Stimulated activated CD4-positive, alpha-beta T cell treated with anti-CD3 and anti-CD28 coated beads, Interleukin-1b, Interleukin-23, amount 100 ng/mL, for 24 hours (primary cell): ENCODE results near the gene SND1.

ENCODE experiments used
- DNase-seq, 4 experiments: peaks; one replicate each; pipeline ENCODE4 v3.0.0-alpha.2; 2020; ENCODE audit warnings: low read depth in 4 of 4, low spot score in 1 of 4

The SND1 gene

DNA sequence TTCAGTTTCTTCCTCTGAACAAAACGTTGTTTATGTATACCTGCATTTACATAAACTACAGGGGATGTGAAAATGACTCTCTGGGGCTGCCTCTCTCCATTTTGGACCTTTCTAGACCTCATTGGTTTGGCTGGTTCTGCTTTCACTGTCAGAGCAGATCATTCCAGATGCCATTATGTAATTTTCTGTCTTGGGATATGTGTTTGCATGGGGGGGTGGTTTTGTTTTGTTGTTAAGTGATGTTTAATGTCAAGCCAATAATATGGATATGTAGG lies 206.9 kb downstream of the SND1 start:
- DNase-seq, result no peak

DNA sequence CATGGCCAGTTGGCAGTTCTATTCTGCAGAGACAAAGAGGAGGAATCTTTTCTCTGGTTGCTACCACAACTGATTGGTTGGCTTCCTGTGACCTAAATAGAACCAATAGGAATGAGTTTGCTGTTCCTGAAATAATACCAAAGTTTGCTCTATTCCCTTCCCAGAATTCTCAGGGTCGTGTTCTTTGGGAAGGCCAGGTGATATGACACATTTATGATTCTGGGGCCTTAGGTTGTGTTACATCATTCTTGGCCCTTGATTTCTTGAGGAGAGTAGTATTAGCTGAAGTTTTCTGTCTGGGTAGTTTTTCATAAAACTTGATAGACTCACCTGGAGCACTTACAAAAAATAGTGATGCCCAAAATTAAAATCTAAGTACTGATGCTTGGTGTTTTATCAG lies 207.3 kb downstream of the SND1 start:
- no peak for DNase-seq

DNA sequence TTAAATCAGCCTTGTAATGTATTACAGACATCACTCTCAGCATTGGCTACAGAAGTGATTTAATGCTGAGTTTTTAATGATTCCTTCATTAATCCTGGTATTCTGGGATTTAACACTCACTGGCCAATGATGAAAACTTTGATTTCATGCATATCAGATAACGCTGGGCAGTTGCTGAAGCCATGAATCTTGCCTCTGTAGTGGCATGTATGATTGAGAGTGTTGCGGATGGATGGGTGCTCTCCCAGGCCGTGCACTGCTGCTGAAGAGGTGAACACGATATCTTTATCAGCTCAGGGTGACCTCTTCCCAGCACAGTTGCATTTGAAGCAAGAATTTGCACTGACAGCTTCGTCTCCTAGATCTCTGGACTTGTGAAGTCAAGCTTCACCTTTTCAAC lies 210.5 kb downstream of the SND1 start:
- DNase-seq, result no peak

DNA sequence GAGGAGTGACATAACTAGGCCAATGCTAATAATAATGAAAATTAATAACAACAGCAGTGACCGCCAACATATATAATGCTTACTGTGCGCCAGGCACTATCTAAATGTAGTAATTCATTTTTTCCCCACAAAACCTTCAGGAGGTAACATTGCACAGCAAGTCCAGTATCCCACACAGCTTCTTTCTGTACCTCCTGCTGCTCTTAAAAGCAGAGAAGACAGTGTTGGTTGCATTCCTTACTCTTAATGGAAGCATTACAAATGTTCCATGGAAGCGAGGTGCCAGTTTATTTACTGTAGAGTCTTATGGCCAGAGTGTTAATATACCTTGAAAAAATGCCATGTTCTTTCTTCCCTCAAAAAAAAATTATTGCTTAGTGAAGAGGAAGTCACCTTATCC lies 211.1 kb downstream of the SND1 start:
- DNase-seq, result no peak

DNA sequence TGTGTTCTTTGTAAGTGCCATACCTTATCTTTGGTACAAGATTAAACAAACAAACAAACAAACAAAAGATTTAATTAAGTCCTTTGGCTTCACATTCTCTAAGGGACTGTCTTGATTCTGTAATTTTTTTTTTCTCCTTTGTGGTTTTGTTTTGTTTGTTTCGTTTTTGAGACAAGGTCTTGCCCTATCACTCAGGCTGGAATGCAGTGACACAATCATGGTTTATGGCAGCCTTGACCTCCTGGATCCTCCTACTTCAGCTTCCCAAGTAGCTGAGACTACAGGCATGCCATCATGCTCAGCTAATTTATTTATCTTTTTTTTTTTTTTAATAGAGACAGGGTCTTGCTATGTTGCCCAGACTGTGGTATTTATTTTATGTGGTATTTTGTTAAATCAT lies 213.5 kb downstream of the SND1 start:
- no peak for DNase-seq

DNA sequence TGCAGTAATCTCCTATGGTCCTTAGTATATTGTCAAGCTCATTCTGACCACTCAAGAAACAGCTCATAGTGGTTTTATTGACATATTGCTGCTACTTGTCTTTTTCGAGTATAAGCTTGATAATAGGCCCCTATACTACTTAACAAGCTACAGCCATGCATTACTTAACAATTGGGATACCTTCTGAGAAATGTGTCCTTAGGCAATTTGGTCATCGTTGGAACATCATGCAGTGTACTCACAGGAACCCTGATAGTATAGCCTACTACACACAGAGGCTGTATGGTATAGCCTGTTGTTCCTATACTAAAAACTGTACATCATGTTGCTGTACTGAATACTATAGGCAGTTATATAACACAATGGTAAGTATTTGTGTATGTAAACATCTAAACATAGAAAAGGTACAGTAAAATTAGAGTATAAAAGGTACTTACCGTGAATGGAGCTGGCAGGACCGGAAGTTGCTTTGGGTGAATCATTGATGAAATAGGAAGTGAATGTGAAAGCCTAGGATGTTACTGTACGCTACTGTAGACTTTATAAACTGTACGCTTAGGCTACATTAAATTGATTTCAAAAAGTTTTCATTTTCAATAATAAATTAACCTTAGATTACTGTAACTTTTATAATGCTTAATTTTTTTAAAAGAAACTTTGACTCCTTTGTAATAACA lies 218.4 kb downstream of the SND1 start:
- no peak for DNase-seq

DNA sequence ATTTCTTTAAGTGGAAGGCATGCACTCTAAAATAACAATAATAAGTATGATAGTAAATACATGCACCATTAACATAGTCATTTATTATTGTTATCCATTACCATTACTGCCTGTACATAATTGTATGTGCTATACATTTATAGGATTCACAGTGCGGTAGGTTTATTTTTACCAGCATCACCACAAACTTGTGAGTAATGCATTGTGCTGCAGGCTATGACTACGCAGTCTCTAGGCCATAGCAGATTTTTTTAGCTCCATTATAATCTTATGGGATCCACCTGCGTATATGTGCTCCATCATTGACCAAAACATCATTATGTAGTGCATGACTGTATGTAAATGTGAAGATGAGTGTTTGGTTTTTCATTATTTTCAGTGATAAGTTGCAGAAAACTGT lies 219.2 kb downstream of the SND1 start:
- DNase-seq, result no peak

DNA sequence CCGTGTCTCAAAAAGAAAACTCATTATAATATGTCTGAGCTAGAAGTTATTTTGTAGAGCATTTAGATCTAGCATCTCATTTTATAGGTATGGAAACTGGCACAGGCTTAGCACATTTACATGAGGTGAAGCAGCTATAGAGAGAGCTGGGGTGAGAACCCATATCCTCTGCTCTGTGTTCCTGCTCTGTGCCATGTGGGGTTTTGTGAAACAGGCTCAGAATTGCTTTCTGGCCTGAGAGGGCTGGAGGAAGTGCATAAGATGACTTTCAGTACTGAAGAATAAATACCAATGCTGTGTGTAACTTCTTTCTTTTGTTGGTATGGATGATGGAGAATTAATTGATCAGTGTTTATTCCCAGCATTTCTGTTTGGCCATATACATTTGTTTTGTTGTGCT lies 220.1 kb downstream of the SND1 start:
- DNase-seq, result no peak

DNA sequence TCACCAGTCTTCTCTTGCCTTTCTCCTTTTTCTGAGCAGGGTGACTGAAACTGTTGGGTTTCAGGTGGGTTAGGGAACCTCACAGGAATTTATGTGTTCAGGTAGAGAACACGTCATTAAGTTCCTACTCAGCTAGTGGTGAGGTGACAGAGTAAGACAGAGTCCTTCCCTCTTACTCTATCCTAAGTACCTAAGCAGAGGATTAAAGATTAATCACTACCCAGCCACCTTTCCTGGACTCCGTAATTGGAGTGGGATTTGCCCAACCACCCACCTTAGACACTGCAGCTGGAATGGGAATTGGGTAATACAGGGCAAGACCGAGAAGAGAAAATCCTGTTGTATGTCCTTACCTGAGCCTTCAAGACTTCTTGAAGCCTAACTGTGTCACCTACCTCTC lies 221.2 kb downstream of the SND1 start:
- no peak for DNase-seq

DNA sequence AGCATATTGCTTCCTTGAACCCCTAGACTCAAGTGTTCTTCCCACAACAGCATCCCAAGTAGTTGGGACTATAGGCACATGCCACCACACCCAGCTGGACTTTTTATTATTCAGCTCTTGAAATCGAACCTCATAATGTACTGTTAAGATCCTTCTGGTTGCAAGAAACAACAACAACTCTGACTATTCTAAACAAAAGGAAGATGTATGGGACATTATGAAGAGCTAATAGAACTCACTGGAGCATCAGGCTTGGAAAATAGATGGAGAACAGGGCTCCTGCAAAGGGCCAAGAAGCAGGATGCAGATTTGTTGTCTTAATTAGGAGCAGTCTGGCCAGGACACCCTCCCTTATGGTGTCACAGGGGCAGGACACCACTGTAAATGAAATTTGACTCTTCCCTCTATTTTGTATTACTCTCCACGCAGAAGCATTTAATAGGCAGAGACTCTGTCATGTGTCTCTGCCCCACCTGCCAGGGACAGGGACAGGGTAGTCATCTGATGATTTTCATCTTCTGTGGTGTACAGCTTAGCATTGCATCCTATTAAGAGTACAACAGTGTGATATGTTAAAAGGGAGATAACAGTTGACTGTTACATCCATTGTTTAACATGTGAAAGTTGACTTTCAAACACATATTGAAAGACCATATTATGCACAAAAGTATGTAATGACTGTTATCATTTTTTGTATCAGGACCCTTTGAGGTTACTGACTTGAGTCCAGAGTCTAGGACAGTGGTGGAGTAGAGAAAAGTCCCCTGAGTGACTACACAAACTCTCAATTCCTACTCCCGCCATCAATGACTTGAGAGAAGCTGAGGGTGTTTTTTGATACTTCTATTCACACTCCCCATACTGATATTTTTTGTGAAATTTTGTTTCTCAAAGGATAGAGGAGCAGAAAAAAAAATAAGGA lies 222.0 kb downstream of the SND1 start:
- DNase-seq, result no peak

DNA sequence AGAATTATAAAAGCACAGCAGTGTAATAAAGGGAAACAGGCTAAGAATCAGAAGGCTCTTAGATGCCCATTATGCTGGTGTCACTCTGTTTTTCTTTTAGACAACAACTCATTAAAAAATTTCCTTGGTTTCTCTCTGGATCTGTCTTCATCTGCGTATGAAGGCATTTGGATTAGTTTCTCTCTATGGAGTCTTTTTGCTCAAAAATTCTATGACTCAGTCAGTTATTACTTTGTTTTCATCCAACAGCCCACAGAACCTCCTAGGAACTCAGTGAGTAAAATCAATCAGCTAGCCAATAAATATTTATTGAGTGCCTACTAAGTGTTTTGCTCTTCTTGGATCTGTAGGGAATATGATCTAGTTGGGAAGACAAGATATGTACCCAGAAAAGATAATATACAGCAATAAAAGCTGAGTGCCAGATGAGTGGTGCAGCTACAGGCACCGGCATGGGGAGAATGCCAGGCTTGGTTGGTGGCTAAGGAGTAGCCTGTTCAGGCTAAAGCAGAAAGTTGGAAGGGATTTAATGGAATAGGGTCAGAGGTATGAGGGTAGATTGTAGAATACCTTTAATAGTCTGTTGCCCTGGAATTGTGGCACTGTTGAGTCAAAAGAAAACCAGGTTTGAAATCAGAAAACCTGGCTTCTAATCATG lies 223.1 kb downstream of the SND1 start:
- no peak for DNase-seq

DNA sequence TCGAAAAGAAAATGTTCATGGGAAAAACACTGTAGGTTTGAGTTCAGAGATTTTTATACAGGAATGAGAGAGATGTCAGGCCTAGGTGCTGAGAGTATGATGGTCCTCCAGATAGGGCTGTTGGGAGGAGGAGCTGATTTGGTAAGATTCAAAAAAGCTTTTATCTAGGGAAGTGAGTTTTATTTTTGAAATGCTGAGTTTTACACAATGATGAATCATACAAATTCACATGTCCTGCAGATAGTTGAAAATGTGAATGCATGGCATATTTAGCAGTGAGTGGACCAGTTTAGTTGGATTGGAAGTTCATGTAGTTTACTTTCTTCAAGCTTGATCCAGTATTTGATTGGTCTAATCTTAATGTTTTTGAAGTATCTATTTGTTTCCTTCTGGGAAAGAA lies 224.4 kb downstream of the SND1 start:
- DNase-seq, result no peak

DNA sequence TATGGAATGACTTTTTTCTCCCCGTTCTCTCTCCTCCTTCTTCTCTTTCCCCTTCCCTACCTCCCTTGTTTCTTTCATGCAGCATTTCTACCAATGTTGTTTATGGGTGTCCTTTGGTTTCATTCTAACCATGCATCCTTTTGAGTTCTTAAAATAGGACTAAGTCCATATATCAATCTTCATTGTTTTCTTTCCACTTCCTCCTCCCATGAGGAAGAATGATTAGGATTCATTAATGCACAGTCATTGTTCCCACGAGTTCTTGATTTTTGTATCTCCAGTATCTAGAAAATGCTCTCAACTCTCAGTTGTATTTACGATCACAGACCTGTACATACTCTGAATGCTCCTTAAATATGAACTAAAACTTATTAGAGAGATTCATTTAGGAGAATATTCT lies 226.0 kb downstream of the SND1 start:
- DNase-seq, result no peak

DNA sequence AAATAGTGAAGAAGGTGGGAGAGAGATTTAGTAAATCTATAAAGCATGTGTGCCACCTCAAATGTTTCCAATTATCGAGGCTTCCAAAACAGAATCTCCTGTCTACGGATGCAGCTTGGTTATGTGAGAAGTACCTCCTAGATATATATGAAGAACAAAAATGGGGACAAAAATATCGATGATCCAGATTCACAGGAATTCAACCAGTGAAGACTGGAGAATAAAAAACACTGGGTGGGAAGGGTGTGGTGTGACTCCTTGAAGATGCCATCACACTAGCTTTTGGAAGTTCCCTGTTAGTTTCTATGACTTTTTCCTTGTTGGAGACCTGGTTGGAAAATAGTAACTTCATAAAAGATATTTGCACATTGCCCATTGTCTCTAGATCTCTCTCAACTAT lies 226.8 kb downstream of the SND1 start:
- DNase-seq, result no peak

DNA sequence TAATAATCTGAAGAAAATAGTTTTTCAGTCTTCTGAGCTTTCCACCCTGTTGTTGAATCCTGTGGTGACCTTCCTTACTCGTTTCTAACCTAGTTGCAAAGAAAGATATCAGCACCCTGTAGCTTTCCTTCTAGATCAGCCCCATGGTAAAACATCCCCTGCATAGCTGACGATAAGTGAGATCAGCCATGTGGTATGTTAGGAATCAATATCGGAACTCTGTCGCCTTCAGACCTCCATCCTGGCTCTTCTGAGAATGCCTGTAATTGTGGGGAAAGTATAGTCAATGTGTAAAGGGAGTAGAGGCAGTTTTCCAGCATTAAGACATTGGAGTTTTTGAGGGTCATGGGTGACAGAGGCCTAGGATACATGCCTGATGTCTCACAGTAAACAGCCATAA lies 227.4 kb downstream of the SND1 start:
- DNase-seq, result no peak

DNA sequence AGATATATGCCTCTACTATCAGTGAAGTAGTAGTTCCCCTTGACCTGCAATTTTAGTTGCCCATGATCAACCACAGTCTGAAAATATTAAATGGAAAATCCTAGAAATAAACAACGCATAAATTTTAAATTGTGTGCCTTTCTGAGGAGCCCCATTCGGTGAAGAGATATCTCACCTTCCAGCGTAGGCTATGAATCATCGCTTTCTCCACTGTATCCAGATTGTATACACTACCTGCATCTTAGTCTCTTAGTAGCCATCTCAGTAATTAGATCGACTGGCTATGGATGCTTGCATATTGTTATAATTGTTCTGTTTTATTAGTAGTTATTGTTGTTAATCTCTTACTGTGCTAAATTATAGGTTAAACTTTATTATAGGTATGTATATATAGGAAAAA lies 227.9 kb downstream of the SND1 start:
- DNase-seq, result no peak

DNA sequence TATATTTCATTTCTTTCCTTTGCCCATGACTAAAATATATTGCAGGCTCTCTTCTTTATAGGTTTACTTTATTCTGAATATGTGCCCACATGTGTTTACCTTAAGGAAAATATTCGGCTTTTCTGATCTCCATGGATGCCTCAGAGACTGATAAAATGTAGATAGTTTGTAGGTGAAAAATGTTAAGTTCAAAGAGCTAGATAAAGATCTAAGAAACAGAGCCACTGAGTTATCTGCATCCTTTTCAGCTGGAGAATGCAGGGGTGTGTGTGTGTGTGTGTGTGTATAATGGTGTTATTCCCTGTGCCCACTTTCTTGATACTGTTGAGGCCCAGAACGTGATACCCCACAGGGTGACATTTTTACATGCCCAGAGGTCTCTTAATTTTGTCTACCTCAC lies 228.5 kb downstream of the SND1 start:
- no peak for DNase-seq

DNA sequence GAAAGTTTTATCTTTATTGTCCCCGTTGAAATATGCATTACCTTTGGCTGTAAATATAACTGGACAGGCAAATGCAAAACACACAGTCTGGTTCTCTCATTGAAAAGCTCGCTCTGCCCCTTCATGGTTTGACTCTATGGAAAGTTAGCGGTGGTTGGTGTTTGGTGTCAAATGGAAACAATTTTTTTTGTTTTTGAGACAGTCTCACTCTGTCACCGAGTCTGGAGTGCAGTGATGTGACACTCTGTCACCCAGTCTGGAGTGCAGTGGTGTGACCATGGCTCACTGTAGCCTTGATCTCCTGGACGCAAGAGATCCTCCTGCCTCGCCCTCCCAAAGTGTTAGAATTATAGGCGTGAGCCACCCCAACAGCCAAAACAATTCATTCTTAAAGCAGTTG lies 229.6 kb downstream of the SND1 start:
- DNase-seq, result no peak

DNA sequence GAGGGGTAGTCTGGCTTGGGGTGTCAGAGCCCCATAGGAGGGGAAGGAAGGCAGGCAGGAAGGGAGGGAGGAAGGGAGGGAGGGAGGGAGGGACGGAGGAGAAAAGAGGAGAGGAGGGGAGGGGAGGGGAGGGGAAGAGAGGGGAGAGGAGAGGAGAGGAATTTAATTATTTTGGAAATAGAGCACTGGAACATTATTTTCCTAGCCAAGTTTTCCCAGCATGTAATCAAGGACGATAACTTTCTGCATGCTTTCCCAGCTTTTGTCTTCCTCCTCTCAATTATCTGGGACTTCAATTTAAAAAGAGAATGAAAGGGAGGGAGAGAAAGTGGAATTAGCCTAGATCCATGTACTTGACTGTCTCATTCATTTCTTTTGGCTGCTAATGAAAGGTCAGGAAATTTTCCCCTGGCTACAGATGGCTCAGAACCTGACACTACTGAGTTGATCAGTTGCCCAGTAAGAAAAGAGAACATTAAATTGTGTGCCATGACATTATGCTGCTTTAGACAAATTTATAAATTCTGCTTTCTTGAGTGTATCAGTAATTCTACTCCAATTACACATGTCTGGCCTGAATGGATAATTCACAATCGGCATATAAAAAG lies 230.4 kb downstream of the SND1 start:
- no peak for DNase-seq

DNA sequence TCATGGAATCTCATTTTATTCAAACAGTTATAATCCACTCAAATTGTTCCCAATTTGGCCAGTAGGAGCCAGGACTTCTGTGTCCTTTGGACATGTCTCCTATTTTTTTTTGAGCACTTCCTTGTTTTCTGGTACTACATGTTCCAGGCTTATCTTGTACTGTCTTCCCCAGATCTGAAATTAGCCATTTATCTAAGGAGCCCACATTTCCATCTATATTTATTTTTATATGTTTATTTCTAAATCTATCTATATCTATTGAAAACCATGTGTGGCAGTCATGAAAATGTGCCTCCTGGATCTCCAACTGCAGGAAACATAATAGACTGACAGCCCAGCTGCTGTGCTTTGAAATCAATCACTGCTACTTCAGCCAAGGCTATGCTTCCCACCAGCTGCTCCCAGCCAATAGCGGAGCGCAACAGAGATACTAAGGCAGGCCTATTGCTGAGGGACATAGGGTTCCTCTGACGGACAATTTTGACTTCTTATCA lies 232.1 kb downstream of the SND1 start:
- DNase-seq, result no peak

DNA sequence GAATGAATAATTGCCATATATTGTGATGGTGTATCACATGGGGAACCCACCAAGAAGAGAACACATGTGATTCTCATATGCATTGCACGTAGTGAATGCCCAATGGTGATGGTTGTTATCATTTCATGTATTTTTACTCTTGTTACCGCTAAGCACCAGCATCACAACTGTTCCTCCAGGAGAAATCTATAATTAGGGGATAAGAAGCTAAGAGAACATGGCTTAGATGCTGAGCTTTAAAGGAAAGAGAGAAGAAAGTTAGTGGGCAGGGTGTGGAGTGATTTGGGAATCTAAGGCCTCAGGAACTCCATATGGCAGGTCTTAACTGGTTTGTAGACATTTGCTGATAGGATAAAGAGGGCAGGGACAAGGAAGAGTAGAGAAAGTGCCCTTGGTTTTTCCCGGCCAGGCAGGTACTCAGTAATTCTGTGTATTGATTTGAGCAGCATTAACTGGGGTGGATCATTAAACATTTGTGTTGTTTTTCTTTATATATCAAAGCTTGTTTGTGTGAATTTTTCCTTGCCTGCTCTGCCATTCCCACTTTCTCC lies 233.3 kb downstream of the SND1 start:
- no peak for DNase-seq

DNA sequence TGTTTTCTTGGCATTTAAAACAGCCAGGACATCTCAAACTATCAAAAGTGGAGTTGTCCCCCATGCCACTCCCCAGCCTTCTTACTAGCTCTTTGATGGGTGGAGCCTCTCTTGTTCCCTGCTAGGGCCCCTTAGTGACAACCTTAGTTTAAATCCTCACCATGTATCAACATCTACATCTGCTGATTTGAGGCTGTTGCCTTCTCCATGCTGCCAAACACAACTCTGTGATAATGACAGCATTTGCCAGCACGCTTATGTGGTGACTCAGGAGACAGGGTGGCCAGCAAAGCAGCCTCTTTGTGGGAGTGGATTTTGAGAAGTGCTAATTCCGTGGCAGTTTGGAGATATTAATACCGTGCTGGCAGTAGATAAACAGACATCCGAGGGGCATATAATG lies 233.8 kb downstream of the SND1 start:
- DNase-seq, result no peak
